Vagina (tissue), 2 donors: ENCODE measurements around the gene LRTM1. TPM values are rescaled to one million over a fixed set of nuclear protein-coding genes. Genes with fewer than 3 reads are reported as not detected.

Experiments used
- DNase-seq, 2 donors: peaks; one replicate each; pipeline ENCODE4 v3.0.0-alpha.2; 2017; ENCODE audit errors: extremely low spot score in 2 of 2
- H3K27ac ChIP-seq: fragments of 200-600 bp; sonication (generic); one replicate; pipeline ENCODE4 v1.5.1; 2019
- H3K27me3 ChIP-seq: fragments of 200-600 bp; sonication (generic); one replicate; pipeline ENCODE4 v1.5.1; 2019
- H3K36me3 ChIP-seq, 2 donors: fragments of 200-600 bp; sonication (generic); one replicate each; pipeline ENCODE4 v1.5.1; 2017 to 2019
- H3K4me1 ChIP-seq: fragments of 200-600 bp; sonication (generic); one replicate; pipeline ENCODE4 v1.5.1; 2019
- H3K4me3 ChIP-seq, 2 donors: fragments of 200-600 bp; sonication (generic); 1 replicate in 1 of 2; 2 replicates in 1 of 2; pipeline ENCODE4 v1.5.1; 2016 to 2019
- H3K9me3 ChIP-seq: fragments of 200-600 bp; sonication (generic); one replicate; pipeline ENCODE4 v1.5.1; 2019
- CTCF ChIP-seq, 3 experiments: fragments of 450-650 bp in 2 of 3; fragments of 200-600 bp in 1 of 3; sonication (generic) in 1 of 3; IDR thresholded peaks; one replicate each; pipeline ENCODE4 v1.5.1; 2017 to 2019; ENCODE audit warnings: antibody characterized with exemption in 3 of 3, mild to moderate bottlenecking in 2 of 3, moderate library complexity in 2 of 3
- POLR2A ChIP-seq, 2 donors: fragments of 450-650 bp; IDR thresholded peaks; one replicate each; pipeline ENCODE4 v1.6.1; 2017; ENCODE audit warnings: antibody characterized with exemption in 2 of 2, mild to moderate bottlenecking in 2 of 2, moderate library complexity in 2 of 2
- POLR2AphosphoS5 ChIP-seq, 2 donors: sonication (generic); formaldehyde crosslinking; IDR thresholded peaks; one replicate each; pipeline ENCODE4 v1.9.0; 2017; ENCODE audit warnings: antibody characterized with exemption in 2 of 2, mild to moderate bottlenecking in 2 of 2, low read depth in 1 of 2; ENCODE audit not compliant: insufficient read depth in 1 of 2
- intact Hi-C: fragments of 100-400 bp; cut with DNase I; formaldehyde crosslinking; loops from one replicate; pipeline ENCODE4 v1.15.1; 2023
- total RNA-seq: library from RNA; depleted of rRNA; stranded (reverse); fragments of >200 nt; gene quantifications from one replicate; pipeline ENCODE4 v1.2.3, GENCODE V29; 2016

Gene LRTM1
- total RNA-seq, 1 donor from 2014 or later = not detected

- intact Hi-C loops = no loop called here
- no peak for DNase-seq
- TF ChIP-seq POLR2A (IDR thresholded peaks at IDR 0.05) = no peak
- TF ChIP-seq CTCF (IDR thresholded peaks at IDR 0.05) = no peak
- TF ChIP-seq POLR2AphosphoS5 (IDR thresholded peaks at IDR 0.05; ENCODE audit: insufficient read depth in 1 of 2, low read depth in 1 of 2) = no peak
- H3K4me1 ChIP-seq = peaks cover 16% of the 10 kb centered on the region
- no peaks in the 10 kb centered on the region for H3K36me3 ChIP-seq
- H3K4me3 ChIP-seq = no peak overlapping the region
- H3K27me3 ChIP-seq = no peaks in the 10 kb centered on the region
- H3K27ac ChIP-seq = no peak overlapping the region
- H3K9me3 ChIP-seq = no peaks in the 10 kb centered on the region
These were observed 28.1 kb upstream of the LRTM1 start for GRCh38 chr3:54955941-54956340.

- H3K36me3 ChIP-seq = no peaks in the 10 kb centered on the region
- no peaks in the 10 kb centered on the region for H3K27me3 ChIP-seq
- DNase-seq = no peak
- H3K4me3 ChIP-seq = no peak overlapping the region
- H3K4me1 ChIP-seq = peaks cover 16% of the 10 kb centered on the region
- intact Hi-C loops = no loop called here
- no peaks in the 10 kb centered on the region for H3K9me3 ChIP-seq
- no peak overlapping the region for H3K27ac ChIP-seq
- TF ChIP-seq POLR2AphosphoS5 (IDR thresholded peaks at IDR 0.05; ENCODE audit: insufficient read depth in 1 of 2, low read depth in 1 of 2) = no peak
- no peak for TF ChIP-seq POLR2A (IDR thresholded peaks at IDR 0.05)
- no peak for TF ChIP-seq CTCF (IDR thresholded peaks at IDR 0.05)
These were observed 27.6 kb upstream of the LRTM1 start for GRCh38 chr3:54955496-54955895.

GRCh38 chr3:54954521-54954920 is 26.7 kb upstream of the LRTM1 start:
- Histone ChIP-seq H3K4me3 (no peak overlapping the region), H3K27me3 (no peaks in the 10 kb centered on the region), H3K36me3 (no peaks in the 10 kb centered on the region), H3K27ac (no peak overlapping the region), H3K9me3 (no peaks in the 10 kb centered on the region), H3K4me1 (peaks cover 16% of the 10 kb centered on the region)
- no peak for DNase-seq
- intact Hi-C loops = no loop called here
- no peak for TF ChIP-seq CTCF (IDR thresholded peaks at IDR 0.05)
- TF ChIP-seq POLR2A (IDR thresholded peaks at IDR 0.05) = no peak
- TF ChIP-seq POLR2AphosphoS5 (IDR thresholded peaks at IDR 0.05; ENCODE audit: insufficient read depth in 1 of 2, low read depth in 1 of 2) = no peak

GRCh38 chr3:54954022-54954421 is 26.2 kb upstream of the LRTM1 start:
- Histone ChIP-seq H3K9me3 (no peaks in the 10 kb centered on the region), H3K27me3 (no peaks in the 10 kb centered on the region), H3K4me3 (no peak overlapping the region), H3K4me1 (peaks cover 16% of the 10 kb centered on the region), H3K27ac (no peak overlapping the region), H3K36me3 (no peaks in the 10 kb centered on the region)
- DNase-seq = no peak
- intact Hi-C loops = no loop called here
- TF ChIP-seq POLR2AphosphoS5 (IDR thresholded peaks at IDR 0.05; ENCODE audit: insufficient read depth in 1 of 2, low read depth in 1 of 2) (no peak), POLR2A (IDR thresholded peaks at IDR 0.05) (no peak), CTCF (IDR thresholded peaks at IDR 0.05) (no peak)

GRCh38 chr3:54951405-54951804 is 23.5 kb upstream of the LRTM1 start:
- Histone ChIP-seq H3K27me3 (no peaks in the 10 kb centered on the region), H3K9me3 (no peaks in the 10 kb centered on the region), H3K27ac (no peak overlapping the region), H3K4me3 (no peak overlapping the region), H3K36me3 (no peaks in the 10 kb centered on the region), H3K4me1 (peaks cover 16% of the 10 kb centered on the region)
- DNase-seq = no peak
- intact Hi-C loops = no loop called here
- peak in 1 of 2 donors; percentile 38 for TF ChIP-seq POLR2AphosphoS5 (IDR thresholded peaks at IDR 0.05; ENCODE audit: insufficient read depth in 1 of 2, low read depth in 1 of 2)
- peak in 2 of 3 experiments; percentile 41 to 53 for TF ChIP-seq CTCF (IDR thresholded peaks at IDR 0.05)
- TF ChIP-seq POLR2A (IDR thresholded peaks at IDR 0.05) = no peak
